Left ventricle myocardium inferior (tissue), 1 donor: ENCODE data around the gene CD84. TPM values are rescaled to one million over a fixed set of nuclear protein-coding genes. Genes with fewer than 3 reads are reported as not detected.
"Not testable (repeated sequence)": the region's sequence is repeated elsewhere in the genome, so short reads cannot be mapped to it uniquely, and the experiment has no call there.

Source experiments
- DNase-seq: peaks from one replicate; pipeline ENCODE4 v3.0.0-alpha.2; 2020
- H3K27ac ChIP-seq: fragments of 200-600 bp; replicated peaks from 2 replicates; pipeline ENCODE4 v1.8.0; 2021
- H3K27me3 ChIP-seq: fragments of 200-600 bp; 2 replicates; pipeline ENCODE4 v1.8.0; 2021; ENCODE audit warnings: low read depth
- H3K36me3 ChIP-seq: fragments of 200-600 bp; 2 replicates; pipeline ENCODE4 v1.8.0; 2021
- H3K4me1 ChIP-seq: fragments of 200-600 bp; 2 replicates; pipeline ENCODE4 v1.8.0; 2021
- H3K4me3 ChIP-seq: fragments of 200-600 bp; 2 replicates; pipeline ENCODE4 v1.8.0; 2021; ENCODE audit warnings: mild to moderate bottlenecking, moderate library complexity
- H3K9me3 ChIP-seq: fragments of 200-600 bp; replicated peaks from 2 replicates; pipeline ENCODE4 v1.8.0; 2021
- CTCF ChIP-seq: fragments of 200-600 bp; IDR thresholded peaks from 2 replicates; pipeline ENCODE4 v1.8.0; 2021; ENCODE audit warnings: antibody characterized with exemption, mild to moderate bottlenecking, borderline replicate concordance
- intact Hi-C: fragments of 100-400 bp; cut with micrococcal nuclease; formaldehyde crosslinking; loops from one replicate; pipeline ENCODE4 v1.11.0; 2022
- total RNA-seq: library from RNA; stranded (reverse); fragmentation: NEBNext Ultra II Directional; extraction: Animal tissue kit (Norgen Biotek cat#: 25700); gene quantifications from one replicate; pipeline ENCODE4 v1.2.1, GENCODE V29; 2021
- donor health status: DM: no; HTN: yes; CAD: no; lungs with severe emphysema.

CD84 gene
- total RNA-seq, 1 donor from 2014 or later = 3.6 TPM

- intact Hi-C loops = no loop called here
- no peak overlapping the region for H3K4me3 ChIP-seq
- no peak overlapping the region for H3K27ac ChIP-seq
- no peaks in the 10 kb centered on the region for H3K36me3 ChIP-seq
- H3K27me3 ChIP-seq = peaks cover 7% of the 10 kb centered on the region
- H3K9me3 ChIP-seq = peaks cover 19% of the 10 kb centered on the region
- no peak for DNase-seq
- H3K4me1 ChIP-seq = no peaks in the 10 kb centered on the region
- no peak for TF ChIP-seq CTCF
Measured at GRCh38 chr1:160522136-160522535, 57.2 kb downstream of the CD84 start.

- DNase-seq = no peak
- intact Hi-C loops = no loop called here
- no peak for TF ChIP-seq CTCF
- no peak overlapping the region for H3K27ac ChIP-seq
- no peaks in the 10 kb centered on the region for H3K4me1 ChIP-seq
- H3K36me3 ChIP-seq = no peaks in the 10 kb centered on the region
- peaks cover 7% of the 10 kb centered on the region for H3K27me3 ChIP-seq
- no peak overlapping the region for H3K4me3 ChIP-seq
- peaks cover 21% of the 10 kb centered on the region for H3K9me3 ChIP-seq
Measured at GRCh38 chr1:160521554-160521953, 57.7 kb downstream of the CD84 start.

GRCh38 chr1:160520999-160521398 lies 58.3 kb downstream of the CD84 start:
- Histone ChIP-seq H3K4me3 (no peak overlapping the region), H3K27ac (no peak overlapping the region), H3K4me1 (no peaks in the 10 kb centered on the region), H3K27me3 (peaks cover 7% of the 10 kb centered on the region), H3K9me3 (peaks cover 21% of the 10 kb centered on the region), H3K36me3 (no peaks in the 10 kb centered on the region)
- no peak for DNase-seq
- no peak for TF ChIP-seq CTCF
- intact Hi-C loops = no loop called here

GRCh38 chr1:160520582-160520981 lies 58.7 kb downstream of the CD84 start:
- DNase-seq = no peak
- TF ChIP-seq CTCF = no peak
- peaks cover 7% of the 10 kb centered on the region for H3K27me3 ChIP-seq
- no peaks in the 10 kb centered on the region for H3K36me3 ChIP-seq
- H3K27ac ChIP-seq = no peak overlapping the region
- intact Hi-C loops = no loop called here
- no peak overlapping the region for H3K4me3 ChIP-seq
- peaks cover 20% of the 10 kb centered on the region for H3K9me3 ChIP-seq
- no peaks in the 10 kb centered on the region for H3K4me1 ChIP-seq

GRCh38 chr1:160519642-160520435 lies 59.5 kb downstream of the CD84 start:
- peaks cover 15% of the 10 kb centered on the region for H3K9me3 ChIP-seq
- intact Hi-C loops = no loop called here
- H3K4me1 ChIP-seq = no peaks in the 10 kb centered on the region
- H3K4me3 ChIP-seq = no peak overlapping the region
- no peaks in the 10 kb centered on the region for H3K36me3 ChIP-seq
- no peak for DNase-seq
- no peak overlapping the region for H3K27ac ChIP-seq
- H3K27me3 ChIP-seq = peaks cover 8% of the 10 kb centered on the region
- TF ChIP-seq CTCF = no peak

GRCh38 chr1:160517519-160517918 lies 61.8 kb downstream of the CD84 start:
- Histone ChIP-seq H3K9me3 (peaks cover 25% of the 10 kb centered on the region), H3K27me3 (peaks cover 17% of the 10 kb centered on the region)
- H3K4me3 ChIP-seq, H3K36me3 ChIP-seq, H3K27ac ChIP-seq, intact Hi-C loops, DNase-seq, H3K4me1 ChIP-seq: not testable (repeated sequence)

- H3K27ac ChIP-seq, DNase-seq: not testable (repeated sequence)
- peaks cover 25% of the 10 kb centered on the region for H3K27me3 ChIP-seq
Measured at GRCh38 chr1:160515908-160516307, 63.4 kb downstream of the CD84 start.

More at GRCh38 chr1:160515908-160516307, 63.4 kb downstream of the CD84 start:
- H3K36me3 ChIP-seq, H3K4me1 ChIP-seq, intact Hi-C loops, H3K4me3 ChIP-seq: not testable (repeated sequence)
- H3K9me3 ChIP-seq = peaks cover 33% of the 10 kb centered on the region
